Right lobe of liver (tissue), 6 donors: ENCODE data around the gene PRRX1. TPM values are rescaled to one million over a fixed set of nuclear protein-coding genes. Genes with fewer than 3 reads are reported as not detected.

Experiments
- ATAC-seq, 4 donors: fragments of 200-7000 bp; cut with Tn5 transposase; one replicate each; pipeline ENCODE4 v1.9.1; 2020; ENCODE audit warnings: mild to moderate bottlenecking in 4 of 4, moderate library complexity in 4 of 4
- DNase-seq, 3 donors: peaks; one replicate each; pipeline ENCODE4 v3.0.0-alpha.2; 2020
- H3K27ac ChIP-seq, 3 donors: fragments of 200-600 bp; one replicate each; pipeline ENCODE4 v1.8.0; 2022
- H3K27me3 ChIP-seq, 2 donors: fragments of 200-600 bp; one replicate each; pipeline ENCODE4 v1.8.0; 2022
- H3K36me3 ChIP-seq, 4 donors: fragments of 200-600 bp; sonication (generic) in 1 of 4; one replicate each; pipeline versions ENCODE4 v1.5.1 to v1.8.0; 2017 to 2022; ENCODE audit warnings: control low read depth in 1 of 4
- H3K4me1 ChIP-seq, 4 donors: fragments of 200-600 bp; sonication (generic) in 1 of 4; one replicate each; pipeline versions ENCODE4 v1.5.1 to v1.8.0; 2017 to 2022; ENCODE audit warnings: control low read depth in 1 of 4
- H3K4me3 ChIP-seq, 3 donors: fragments of 200-600 bp; one replicate each; pipeline ENCODE4 v1.8.0; 2022
- H3K9me3 ChIP-seq, 4 donors: fragments of 200-600 bp; sonication (generic) in 1 of 4; one replicate each; pipeline versions ENCODE4 v1.5.1 to v1.8.0; 2017 to 2022; ENCODE audit warnings: control low read depth in 1 of 4
- CTCF ChIP-seq, 4 donors: fragments of 200-600 bp in 3 of 4; fragments of 450-650 bp in 1 of 4; IDR thresholded peaks; one replicate each; pipeline versions ENCODE4 v1.5.1 to v1.8.0; 2016 to 2022; ENCODE audit warnings: antibody characterized with exemption in 4 of 4, mild to moderate bottlenecking in 2 of 4
- POLR2A ChIP-seq: fragments of 450-650 bp; IDR thresholded peaks from one replicate; pipeline ENCODE4 v1.6.1; 2017; ENCODE audit warnings: antibody characterized with exemption, mild to moderate bottlenecking
- WGBS: methylation state at CpG from one replicate; pipeline ENCODE4 v1.1.6; 2018; ENCODE audit warnings: low coverage, low lambda C conversion rate; ENCODE audit not compliant: insufficient coverage; ENCODE audit errors: missing lambda C conversion rate; 5-methylcytosine and 5-hydroxymethylcytosine counted together
- intact Hi-C, 2 donors: fragments of 100-400 bp; cut with DNase I; formaldehyde crosslinking; loops; one replicate each; pipeline versions ENCODE4 v1.11.2 to v1.14.1; 2022
- total RNA-seq, 6 experiments: library from RNA; depleted of rRNA in 2 of 6; stranded (reverse); fragments of >200 nt in 2 of 6; fragmentation: NEBNext Ultra II Directional in 3 of 6; extraction: Animal tissue kit (Norgen Biotek cat#: 25700) in 3 of 6; gene quantifications; one replicate each; pipeline versions ENCODE4 v1.1.0 to v1.2.4, GENCODE V29; 2016 to 2023
- donor health status: DM: no; HTN: yes; CAD: no.
- donor health status: DM: no; HTN: no; CAD: no.
- donor health status: DM: no; HTN: no; CAD: no.
- donor health status: DM: no; HTN: yes; CAD: no.
- donor health status: DM: no; HTN: yes; CAD: no.

The PRRX1 gene
- total RNA-seq, 6 experiments from 2014 or later, result 0.05 to 0.55 (median 0.18) TPM

DNA sequence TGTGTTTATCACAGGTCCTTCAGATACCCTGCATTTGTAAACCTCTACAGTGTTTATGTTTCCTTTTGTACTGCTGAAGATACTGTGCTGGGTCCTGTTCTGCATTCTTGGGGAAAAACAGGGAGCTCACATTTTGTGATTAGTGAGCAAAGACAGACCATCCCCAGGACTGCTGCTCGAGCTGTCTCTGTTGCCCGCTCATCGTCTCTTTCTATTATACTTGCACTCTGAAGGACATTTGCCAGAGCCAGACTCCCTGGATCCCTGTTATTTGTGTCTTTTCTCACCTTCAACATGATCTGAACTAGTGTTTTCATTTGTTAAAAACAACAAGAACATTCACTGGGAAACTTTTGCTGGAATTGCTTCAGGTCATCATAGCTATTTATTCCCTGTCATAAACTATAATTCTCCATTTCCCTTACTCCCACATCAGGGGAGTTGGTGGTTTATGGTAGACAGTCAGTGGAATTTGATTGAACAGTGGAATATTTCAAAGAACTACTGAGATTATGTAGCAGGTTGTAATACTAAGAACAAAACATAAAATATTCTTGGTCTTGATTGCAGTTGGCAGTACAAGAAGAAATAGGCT is 53.0 kb downstream of the PRRX1 start:
- Histone ChIP-seq H3K9me3 (no peaks in the 10 kb centered on the region), H3K4me1 (no peaks in the 10 kb centered on the region), H3K36me3 (no peaks in the 10 kb centered on the region), H3K4me3 (no peak overlapping the region), H3K27me3 (no peaks in the 10 kb centered on the region), H3K27ac (no peak overlapping the region)
- intact Hi-C loops, result no loop called here
- TF ChIP-seq POLR2A (no peak), CTCF (IDR thresholded peaks at IDR 0.05) (no peak)
- no peak for ATAC-seq
- 65% methylated on average over 3 of the region's 3 CpGs for WGBS
- no peak for DNase-seq

DNA sequence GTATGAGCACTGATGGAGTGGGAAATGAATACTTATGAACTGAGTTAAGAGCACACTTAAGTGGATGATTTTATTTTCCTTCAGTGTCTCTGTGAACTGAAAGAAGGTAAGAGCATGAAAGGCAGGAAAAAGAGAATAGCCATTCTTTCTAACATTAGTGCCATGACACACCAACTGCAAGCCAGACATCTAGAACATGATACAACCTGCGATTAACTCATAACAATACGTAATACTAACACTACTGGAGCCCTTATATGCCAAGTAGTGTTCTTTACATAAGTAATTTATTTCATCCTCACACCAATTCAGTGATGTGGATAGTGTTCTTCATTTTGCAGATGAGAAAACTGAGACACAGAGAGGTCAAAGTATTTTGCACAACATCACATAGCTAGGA is 56.7 kb downstream of the PRRX1 start:
- H3K4me3 ChIP-seq, result no peak overlapping the region
- ATAC-seq (no peak), DNase-seq (no peak)
- H3K4me1 ChIP-seq, result no peaks in the 10 kb centered on the region
- H3K36me3 ChIP-seq, result no peaks in the 10 kb centered on the region
- no peaks in the 10 kb centered on the region for H3K9me3 ChIP-seq
- WGBS, result 56% methylated on average over 2 of the region's 2 CpGs
- TF ChIP-seq POLR2A, result no peak
- no peak for TF ChIP-seq CTCF (IDR thresholded peaks at IDR 0.05)
- H3K27ac ChIP-seq, result no peak overlapping the region
- H3K27me3 ChIP-seq, result no peaks in the 10 kb centered on the region
- intact Hi-C loops, result no loop called here

DNA sequence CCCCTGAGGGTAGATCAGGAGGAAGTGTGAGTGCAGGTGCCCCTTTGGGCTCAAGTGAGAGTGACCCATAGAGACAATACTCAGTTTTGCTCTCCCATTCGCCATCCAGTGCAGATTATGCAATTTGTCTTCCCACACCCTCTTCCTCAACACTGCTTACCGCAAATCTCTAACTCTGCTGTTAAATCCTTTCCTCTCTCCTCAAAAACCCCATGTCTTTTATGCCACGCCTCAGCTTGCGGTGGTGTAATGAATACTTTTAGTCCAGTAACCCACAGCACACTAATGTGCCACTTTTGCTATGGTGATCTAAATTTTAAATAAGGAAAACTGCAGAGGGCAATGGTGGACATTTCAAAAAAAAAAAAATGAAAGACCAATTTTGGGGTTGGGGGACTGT is 57.7 kb downstream of the PRRX1 start:
- WGBS, result 51% methylated on average over 4 of the region's 4 CpGs
- H3K4me1 ChIP-seq, result no peaks in the 10 kb centered on the region

GRCh38 chr1:170723518-170723917 is 59.6 kb downstream of the PRRX1 start:
- Histone ChIP-seq H3K9me3 (no peaks in the 10 kb centered on the region), H3K4me3 (no peak overlapping the region), H3K4me1 (no peaks in the 10 kb centered on the region), H3K27ac (no peak overlapping the region), H3K36me3 (no peaks in the 10 kb centered on the region), H3K27me3 (no peaks in the 10 kb centered on the region)
- DNase-seq, result no peak
- no peak for ATAC-seq
- WGBS, result 79% methylated on average over 2 of the region's 2 CpGs
- intact Hi-C loops, result no loop called here
- TF ChIP-seq POLR2A, result no peak
- no peak for TF ChIP-seq CTCF (IDR thresholded peaks at IDR 0.05)

More for the DNA sequence above, 57.7 kb downstream of the PRRX1 start:
- Histone ChIP-seq H3K27ac (no peak overlapping the region), H3K36me3 (no peaks in the 10 kb centered on the region), H3K27me3 (no peaks in the 10 kb centered on the region), H3K9me3 (no peaks in the 10 kb centered on the region), H3K4me3 (no peak overlapping the region)
- no peak for DNase-seq
- intact Hi-C loops, result no loop called here
- no peak for TF ChIP-seq CTCF (IDR thresholded peaks at IDR 0.05)
- TF ChIP-seq POLR2A, result no peak
- ATAC-seq, result no peak

DNA sequence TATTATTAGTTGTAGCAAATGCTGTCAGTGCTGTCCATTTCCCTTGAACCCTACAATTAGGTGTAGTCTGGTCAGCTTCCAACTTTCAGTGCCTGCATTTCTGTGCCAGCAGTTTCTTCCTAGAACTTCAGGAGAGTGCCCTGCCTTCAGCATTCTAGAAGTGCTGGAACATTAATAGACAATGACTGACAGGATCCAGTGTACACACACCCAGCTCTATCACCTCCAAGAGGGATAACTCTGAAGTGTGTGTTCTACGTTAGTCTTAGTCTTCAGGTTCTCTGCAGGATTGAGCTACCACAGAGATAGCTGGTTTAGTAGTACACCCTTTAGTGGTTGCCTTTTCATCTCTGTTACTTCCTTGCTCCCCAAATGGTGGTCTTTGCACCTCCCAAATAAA is 61.4 kb downstream of the PRRX1 start:
- H3K27ac ChIP-seq, result no peak overlapping the region
- no peak for DNase-seq
- H3K36me3 ChIP-seq, result no peaks in the 10 kb centered on the region
- ATAC-seq, result no peak
- H3K9me3 ChIP-seq, result no peaks in the 10 kb centered on the region
- H3K4me1 ChIP-seq, result no peaks in the 10 kb centered on the region
- no peak for TF ChIP-seq CTCF (IDR thresholded peaks at IDR 0.05)
- no peak for TF ChIP-seq POLR2A
- no peaks in the 10 kb centered on the region for H3K27me3 ChIP-seq
- intact Hi-C loops, result no loop called here
- no peak overlapping the region for H3K4me3 ChIP-seq
- 63% methylated on average over 1 of the region's 1 CpG for WGBS
